Lung (tissue), 12 donors: Measurements from ENCODE around the gene C19orf33. TPM values are rescaled to one million over a fixed set of nuclear protein-coding genes. Genes with fewer than 3 reads are reported as not detected.

Source experiments
- ATAC-seq: fragments of 200-7000 bp; cut with Tn5 transposase; one replicate; pipeline ENCODE4 v1.9.1; 2020; ENCODE audit warnings: moderate number of reproducible peaks; ENCODE audit not compliant: insufficient read depth, low FRiP score
- DNase-seq, 3 donors: peaks; one replicate each; pipeline ENCODE4 v3.0.0-alpha.2; 2013 to 2017
- H3K27ac ChIP-seq, 2 donors: one replicate each; pipeline ENCODE4 v1.5.1; 2013; ENCODE audit warnings: mild to moderate bottlenecking in 2 of 2, moderate library complexity in 2 of 2, control low read depth in 1 of 2, inconsistent platforms in 1 of 2, low read depth in 1 of 2, low read length in 1 of 2
- H3K27me3 ChIP-seq, 3 donors: one replicate each; pipeline ENCODE4 v1.5.1; 2013; ENCODE audit warnings: low read length in 2 of 3; ENCODE audit not compliant: control insufficient read depth in 3 of 3, insufficient read depth in 3 of 3
- H3K36me3 ChIP-seq, 4 donors: one replicate each; pipeline ENCODE4 v1.5.1; 2013; ENCODE audit warnings: low read length in 4 of 4, mild to moderate bottlenecking in 1 of 4, moderate library complexity in 1 of 4; ENCODE audit not compliant: control insufficient read depth in 4 of 4, insufficient read depth in 4 of 4
- H3K4me1 ChIP-seq, 5 donors: one replicate each; pipeline ENCODE4 v1.5.1; 2013; ENCODE audit warnings: low read length in 5 of 5, mild to moderate bottlenecking in 2 of 5, moderate library complexity in 1 of 5; ENCODE audit not compliant: control insufficient read depth in 5 of 5, insufficient read depth in 5 of 5
- H3K4me3 ChIP-seq: one replicate; pipeline ENCODE4 v1.5.1; 2013; ENCODE audit warnings: mild to moderate bottlenecking, control low read depth, moderate library complexity
- H3K9ac ChIP-seq, 2 donors: one replicate each; pipeline ENCODE4 v1.5.1; 2013; ENCODE audit warnings: low read length in 2 of 2, control low read depth in 1 of 2; ENCODE audit not compliant: insufficient read depth in 1 of 2
- H3K9me3 ChIP-seq, 4 donors: one replicate each; pipeline ENCODE4 v1.5.1; 2013; ENCODE audit warnings: low read length in 3 of 4, mild to moderate bottlenecking in 1 of 4, moderate library complexity in 1 of 4; ENCODE audit not compliant: control insufficient read depth in 4 of 4, insufficient read depth in 3 of 4
- WGBS, 2 donors: extraction: QIAGEN DNeasy Blood & Tissue Kit; methylation state at CpG; one replicate each; pipeline ENCODE4 v1.1.7; 2013; 5-methylcytosine and 5-hydroxymethylcytosine counted together
- polyA plus RNA-seq, 2 donors: library from polyadenylated mRNA; stranded (reverse); fragments of 200-250 nt; gene quantifications; one replicate each; pipeline ENCODE4 v1.2.1, GENCODE V29; 2013
- total RNA-seq, 2 donors: library from RNA; depleted of rRNA in 1 of 2; stranded (reverse); fragments of >200 nt in 1 of 2; gene quantifications; one replicate each; pipeline ENCODE4 v1.2.1, GENCODE V29; 2014 to 2021
- TF ChIP-seq, protein P1 (sequence below): IDR thresholded peaks from 2 replicates; pipeline ENCODE4 v1.5.1; 2012; ENCODE audit warnings: mild to moderate bottlenecking; ENCODE audit errors: control extremely low read depth, extremely low read depth
- donor health status: control.
- donor health status: control.
- donor health status: Bipolar disorder and iron deficiency.
- donor health status: healthy.
- donor health status: DM: yes; HTN: yes; CAD: no.

The C19orf33 gene
- total and polyA plus RNA-seq, 4 donors: 32.0 to 687 (median 131) TPM

- Histone ChIP-seq H3K4me3 (no peak overlapping the region), H3K36me3 (peaks cover 0 to 19% (median 0%) of the 10 kb centered on the region in 4 donors), H3K9ac (no peak overlapping the region), H3K4me1 (peaks cover 0 to under 1% (median 0%) of the 10 kb centered on the region in 5 donors), H3K27ac (no peak overlapping the region), H3K9me3 (no peaks in the 10 kb centered on the region), H3K27me3 (no peaks in the 10 kb centered on the region)
- ATAC-seq: no peak
- no peak for DNase-seq
- TF ChIP-seq, protein P1, sequence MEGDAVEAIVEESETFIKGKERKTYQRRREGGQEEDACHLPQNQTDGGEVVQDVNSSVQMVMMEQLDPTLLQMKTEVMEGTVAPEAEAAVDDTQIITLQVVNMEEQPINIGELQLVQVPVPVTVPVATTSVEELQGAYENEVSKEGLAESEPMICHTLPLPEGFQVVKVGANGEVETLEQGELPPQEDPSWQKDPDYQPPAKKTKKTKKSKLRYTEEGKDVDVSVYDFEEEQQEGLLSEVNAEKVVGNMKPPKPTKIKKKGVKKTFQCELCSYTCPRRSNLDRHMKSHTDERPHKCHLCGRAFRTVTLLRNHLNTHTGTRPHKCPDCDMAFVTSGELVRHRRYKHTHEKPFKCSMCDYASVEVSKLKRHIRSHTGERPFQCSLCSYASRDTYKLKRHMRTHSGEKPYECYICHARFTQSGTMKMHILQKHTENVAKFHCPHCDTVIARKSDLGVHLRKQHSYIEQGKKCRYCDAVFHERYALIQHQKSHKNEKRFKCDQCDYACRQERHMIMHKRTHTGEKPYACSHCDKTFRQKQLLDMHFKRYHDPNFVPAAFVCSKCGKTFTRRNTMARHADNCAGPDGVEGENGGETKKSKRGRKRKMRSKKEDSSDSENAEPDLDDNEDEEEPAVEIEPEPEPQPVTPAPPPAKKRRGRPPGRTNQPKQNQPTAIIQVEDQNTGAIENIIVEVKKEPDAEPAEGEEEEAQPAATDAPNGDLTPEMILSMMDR: no peak
- WGBS, 2 donors: 90 to 93% methylated on average over 1 of the region's 1 CpG
Measured at GRCh38 chr19:38331728-38332127, 27.7 kb downstream of the C19orf33 start.

DNA sequence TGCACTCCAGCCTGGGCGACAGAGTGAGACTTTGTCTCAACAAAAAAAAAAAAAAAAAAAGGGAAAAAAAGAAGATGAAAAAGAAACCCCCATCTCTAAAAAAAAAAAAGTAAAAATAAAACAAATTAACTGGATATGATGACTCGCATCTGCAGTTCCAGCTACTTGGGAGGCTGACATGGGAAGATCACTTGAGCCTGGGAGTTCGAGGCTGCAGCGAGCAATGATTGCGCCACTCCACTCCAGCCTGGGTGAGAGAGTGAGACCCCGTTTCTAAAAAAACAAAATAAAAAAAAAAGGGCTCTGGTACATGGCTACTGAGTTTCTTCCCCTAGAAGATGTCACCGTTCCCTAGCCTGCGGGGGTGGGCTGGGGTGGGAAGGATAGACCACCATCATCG lies 29.2 kb downstream of the C19orf33 start:
- peak in 2 of 3 donors; percentile 30 to 53 for DNase-seq
- H3K9me3 ChIP-seq: no peaks in the 10 kb centered on the region
- 75 to 81% methylated on average over 9 of the region's 9 CpGs for WGBS, 2 donors

GRCh38 chr19:38335949-38336637 lies 32.0 kb downstream of the C19orf33 start:
- WGBS, 2 donors: 1% methylated on average over 52 of the region's 52 CpGs
- peak; percentile 94 to 96 (median 96) for DNase-seq
- peaks cover 0 to 2% (median 0%) of the 10 kb centered on the region in 4 donors for H3K36me3 ChIP-seq
- H3K27me3 ChIP-seq: no peaks in the 10 kb centered on the region
- TF ChIP-seq, protein P1: no peak
- H3K27ac ChIP-seq: peak overlapping the region; percentile 89 to 90
- peaks cover 0 to 8% (median 0%) of the 10 kb centered on the region in 5 donors for H3K4me1 ChIP-seq
- H3K9ac ChIP-seq: peak overlapping the region in 1 of 2 donors; percentile 84
- peak overlapping the region; percentile 58 for H3K4me3 ChIP-seq
- ATAC-seq: peak; percentile 90
- H3K9me3 ChIP-seq: no peaks in the 10 kb centered on the region

More for the DNA sequence above, 29.2 kb downstream of the C19orf33 start:
- Histone ChIP-seq H3K27me3 (no peaks in the 10 kb centered on the region), H3K36me3 (peaks cover 0 to 3% (median 0%) of the 10 kb centered on the region in 4 donors), H3K4me1 (peaks cover 0 to 8% (median 0%) of the 10 kb centered on the region in 5 donors), H3K9ac (no peak overlapping the region), H3K27ac (no peak overlapping the region), H3K4me3 (no peak overlapping the region)
- TF ChIP-seq, protein P1: no peak
- ATAC-seq: no peak
